HepG2 (cell line): ENCODE data around the gene PCSK5. TPM values are rescaled to one million over a fixed set of nuclear protein-coding genes. Genes with fewer than 3 reads are reported as not detected.

Experiments
- ATAC-seq: fragments of 200-7000 bp; cut with Tn5 transposase; 3 replicates; pipeline ENCODE4 v1.9.1; 2020; ENCODE audit warnings: mild to moderate bottlenecking, moderate library complexity
- BruUV-seq: library from RNA; stranded (reverse); fragments of 400-500 nt; replicated peaks from 2 replicates; lab custom pipeline; 2021; lab: Mats Ljungman, UMichigan
- CTCF ChIA-PET: fragments of 300-600 bp; formaldehyde crosslinking; extraction: SDS; loops from one replicate; lab custom pipeline; 2021; ENCODE audit warnings: low total read pairs, inconsistent platforms, low intra/inter-chr PET ratio; lab: Yijun Ruan, JAX
- POLR2A ChIA-PET: fragments of 350-600 bp; sonication (Branson Sonifier 250); formaldehyde crosslinking; loops from one replicate; lab custom pipeline; 2020; ENCODE audit warnings: antibody characterized with exemption, inconsistent platforms; lab: Yijun Ruan, JAX
- DNase-seq: peaks from one replicate; pipeline ENCODE4 v3.0.0-alpha.2; 2015; ENCODE audit warnings: low spot score
- FAIRE-seq: peaks from 3 replicates; lab custom pipeline; 2011; peaks lifted over from hg19 to GRCh38; lab: Jason Lieb, UNC
- H2AFZ ChIP-seq: one replicate; pipeline ENCODE4 v1.6.1; 2011; ENCODE audit warnings: low read length, inconsistent platforms
- H3K27ac ChIP-seq: fragments of 300-600 bp; 3 replicates; pipeline ENCODE4 v1.8.0; 2011; ENCODE audit warnings: mixed run types, mild to moderate bottlenecking, mixed read lengths, low read length, inconsistent platforms; ENCODE audit not compliant: insufficient read depth; ENCODE audit errors: extremely low read length
- H3K27me3 ChIP-seq, 2 experiments: fragments of 200-600 bp in 1 of 2; 2 replicates in 1 of 2; 3 replicates in 1 of 2; pipeline versions ENCODE4 v1.6.0 to v1.8.0; 2011; ENCODE audit warnings: low read length in 2 of 2, mild to moderate bottlenecking in 2 of 2, moderate library complexity in 2 of 2, inconsistent platforms in 1 of 2; ENCODE audit not compliant: insufficient read depth in 2 of 2, control insufficient read depth in 1 of 2
- H3K36me3 ChIP-seq, 2 experiments: fragments of 200-600 bp in 1 of 2; replicated peaks in 1 of 2; 2 replicates in 1 of 2; 3 replicates in 1 of 2; pipeline versions ENCODE4 v1.5.1 to v1.8.0; 2011; ENCODE audit warnings: low read length in 2 of 2, inconsistent platforms in 1 of 2; ENCODE audit not compliant: insufficient read depth in 2 of 2, control insufficient read depth in 1 of 2
- H3K4me1 ChIP-seq: 2 replicates; pipeline ENCODE4 v1.5.1; 2012; ENCODE audit warnings: low read length, inconsistent platforms; ENCODE audit not compliant: insufficient read depth
- H3K4me2 ChIP-seq: 2 replicates; pipeline ENCODE4 v1.6.0; 2011; ENCODE audit warnings: low read depth, low read length, inconsistent platforms
- H3K4me3 ChIP-seq, 3 experiments: fragments of 200-600 bp in 1 of 3; sonication (generic), shearing (Covaris generic) in 1 of 3; replicated peaks in 1 of 3; 2 replicates each; pipeline ENCODE4 v1.5.1; 2011 to 2016; ENCODE audit warnings: low read length in 3 of 3, inconsistent platforms in 2 of 3, low read depth in 2 of 3, mild to moderate bottlenecking in 2 of 3, control low read depth in 1 of 3, mixed read lengths in 1 of 3; ENCODE audit not compliant: insufficient read depth in 1 of 3
- H3K79me2 ChIP-seq: one replicate; pipeline ENCODE4 v1.6.1; 2011; ENCODE audit warnings: low read length, inconsistent platforms; ENCODE audit not compliant: insufficient read depth
- H3K9ac ChIP-seq: 2 replicates; pipeline ENCODE4 v1.6.0; 2011; ENCODE audit warnings: mild to moderate bottlenecking, low read depth, low read length, inconsistent platforms; ENCODE audit not compliant: insufficient read depth
- H3K9me3 ChIP-seq: 2 replicates; pipeline ENCODE4 v1.5.1; 2012; ENCODE audit warnings: mild to moderate bottlenecking, low read length
- H4K20me1 ChIP-seq: 2 replicates; pipeline ENCODE4 v1.6.0; 2011; ENCODE audit warnings: inconsistent platforms, mild to moderate bottlenecking, low read length, moderate library complexity; ENCODE audit not compliant: insufficient read depth
- NFATC3 ChIP-seq: sonication (generic); formaldehyde crosslinking; IDR thresholded peaks from 2 replicates; pipeline ENCODE4 v1.5.1; 2020; ENCODE audit warnings: mild to moderate bottlenecking, missing genetic modification reagents
- ZFP90 ChIP-seq: sonication (generic); formaldehyde crosslinking; IDR thresholded peaks from 2 replicates; pipeline ENCODE4 v1.8.0; 2022; ENCODE audit warnings: missing genetic modification reagents, mild to moderate bottlenecking, inconsistent platforms, borderline replicate concordance
- ZNF709 ChIP-seq: sonication (generic); formaldehyde crosslinking; IDR thresholded peaks from 2 replicates; pipeline ENCODE4 v1.5.0; 2020; ENCODE audit warnings: mild to moderate bottlenecking, missing genetic modification reagents
- WGBS: methylation state at CpG from one replicate; pipeline ENCODE4 v1.1.6; 2017; ENCODE audit warnings: low lambda C conversion rate; 5-methylcytosine and 5-hydroxymethylcytosine counted together
- in situ Hi-C: cut with HindIII; loops from 2 replicates; pipeline ENCODE4 v1.10.0; 2017; ENCODE audit warnings: low pct_unique_long_range_greater_than_20kb; ENCODE audit not compliant: extremely low pct_ligation_motif_present
- intact Hi-C: fragments of 100-400 bp; cut with micrococcal nuclease; formaldehyde crosslinking; loops from one replicate; pipeline ENCODE4 v1.10.0; 2022; ENCODE audit not compliant: unreplicated experiment
- polyA plus RNA-seq, 8 experiments: library from polyadenylated mRNA; depleted of rRNA in 3 of 8; stranded (reverse) in 7 of 8; unstranded in 1 of 8; fragments of >200 nt; fragmentation: Illumina TruSeq in 4 of 8; extraction: Trizol in 4 of 8; gene quantifications; 2 replicates each; pipeline versions ENCODE4 v1.2.1 to v1.2.3, GENCODE V29; 2011 to 2016; ENCODE audit warnings: low read depth in 4 of 8, missing spikeins in 1 of 8, mixed read lengths in 1 of 8; ENCODE audit not compliant: insufficient read depth in 1 of 8
- total RNA-seq, 5 experiments: library from RNA; depleted of rRNA; stranded (reverse); fragments of >200 nt; fragmentation: Illumina TruSeq; extraction: Trizol; gene quantifications; 2 replicates each; pipeline ENCODE4 v1.2.3, GENCODE V29; 2016; ENCODE audit warnings: low read depth in 1 of 5
- TF ChIP-seq, protein P1 (sequence below): sonication (generic); formaldehyde crosslinking; IDR thresholded peaks from 2 replicates; pipeline ENCODE4 v1.5.1; 2020; ENCODE audit warnings: missing genetic modification reagents, mild to moderate bottlenecking, borderline replicate concordance
- TF ChIP-seq, protein P2 (sequence below): sonication (generic); formaldehyde crosslinking; IDR thresholded peaks from 2 replicates; pipeline ENCODE4 v1.5.1; 2020; ENCODE audit warnings: mild to moderate bottlenecking, missing genetic modification reagents
- TF ChIP-seq, protein P3 (sequence below): fragments of 450-650 bp; IDR thresholded peaks from 2 replicates; pipeline ENCODE4 v1.6.1; 2017
- TF ChIP-seq, protein P4 (sequence below), 2 experiments: sonication (generic) in 1 of 2; formaldehyde crosslinking in 1 of 2; IDR thresholded peaks; 2 replicates each; pipeline versions ENCODE4 v1.6.1 to v1.9.0; 2014 to 2022; ENCODE audit warnings: antibody characterized with exemption in 1 of 2, borderline replicate concordance in 1 of 2, inconsistent platforms in 1 of 2, low read depth in 1 of 2, missing genetic modification reagents in 1 of 2
- TF ChIP-seq, protein P5 (sequence below): sonication (generic); formaldehyde crosslinking; IDR thresholded peaks from 2 replicates; pipeline ENCODE4 v1.5.0; 2020; ENCODE audit warnings: missing genetic modification reagents, mild to moderate bottlenecking, borderline replicate concordance
- TF ChIP-seq, protein P6 (sequence below): sonication (generic); formaldehyde crosslinking; IDR thresholded peaks from 2 replicates; pipeline ENCODE4 v1.4.0; 2020; ENCODE audit warnings: missing genetic modification reagents

The PCSK5 gene
- total and polyA plus RNA-seq, 2 of the 13 experiments (the other 11 are each of a cell fraction or from before 2014, with no cell fraction given) = 0.55 to 0.66 TPM

DNA sequence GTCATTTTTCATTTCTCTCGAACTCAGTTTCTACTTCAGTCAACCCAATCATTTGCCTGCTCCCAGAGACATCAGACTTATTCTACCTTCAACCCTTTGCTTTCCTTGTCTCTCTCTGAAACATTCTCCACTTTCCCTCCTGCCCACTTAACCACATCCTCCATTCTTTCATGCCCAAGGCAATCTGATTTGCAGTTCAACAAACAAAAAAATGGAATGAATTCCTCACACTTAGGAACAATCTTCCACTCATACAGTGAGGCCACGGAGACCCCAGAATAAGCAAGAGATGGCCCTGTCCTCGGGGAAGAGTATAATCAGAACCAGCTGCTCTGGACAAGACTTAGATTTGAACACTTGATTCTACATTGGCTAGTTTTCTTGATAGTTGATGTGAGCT, 323.3 kb downstream of the PCSK5 start:
- ChIA-PET POLR2A (no interaction called here), CTCF (no interaction called here)
- FAIRE-seq = no peak
- H2AFZ ChIP-seq = no peak overlapping the region
- H3K79me2 ChIP-seq = no peaks in the 10 kb centered on the region
- BruUV-seq = no TSS peak
- no peak for ATAC-seq
- H3K4me2 ChIP-seq = no peak overlapping the region
- H3K27ac ChIP-seq = no peak overlapping the region
- H3K27me3 ChIP-seq = no peaks in the 10 kb centered on the region
- 0% methylated on average over 3 of the region's 3 CpGs for WGBS
- no peaks in the 10 kb centered on the region for H3K4me1 ChIP-seq
- H3K36me3 ChIP-seq = no peaks in the 10 kb centered on the region
- in situ Hi-C loops (no loop called here), intact Hi-C loops (no loop called here)
- H4K20me1 ChIP-seq = no peaks in the 10 kb centered on the region
- H3K9me3 ChIP-seq = no peaks in the 10 kb centered on the region
- DNase-seq = no peak
- H3K9ac ChIP-seq = no peak overlapping the region
- no peak overlapping the region for H3K4me3 ChIP-seq
- no peak for TF ChIP-seq ZNF709
- TF ChIP-seq, protein P1, sequence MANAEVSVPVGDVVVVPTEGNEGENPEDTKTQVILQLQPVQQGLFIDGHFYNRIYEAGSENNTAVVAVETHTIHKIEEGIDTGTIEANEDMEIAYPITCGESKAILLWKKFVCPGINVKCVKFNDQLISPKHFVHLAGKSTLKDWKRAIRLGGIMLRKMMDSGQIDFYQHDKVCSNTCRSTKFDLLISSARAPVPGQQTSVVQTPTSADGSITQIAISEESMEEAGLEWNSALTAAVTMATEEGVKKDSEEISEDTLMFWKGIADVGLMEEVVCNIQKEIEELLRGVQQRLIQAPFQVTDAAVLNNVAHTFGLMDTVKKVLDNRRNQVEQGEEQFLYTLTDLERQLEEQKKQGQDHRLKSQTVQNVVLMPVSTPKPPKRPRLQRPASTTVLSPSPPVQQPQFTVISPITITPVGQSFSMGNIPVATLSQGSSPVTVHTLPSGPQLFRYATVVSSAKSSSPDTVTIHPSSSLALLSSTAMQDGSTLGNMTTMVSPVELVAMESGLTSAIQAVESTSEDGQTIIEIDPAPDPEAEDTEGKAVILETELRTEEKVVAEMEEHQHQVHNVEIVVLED (CRISPR knock-in tag) = no peak
- TF ChIP-seq, protein P2, sequence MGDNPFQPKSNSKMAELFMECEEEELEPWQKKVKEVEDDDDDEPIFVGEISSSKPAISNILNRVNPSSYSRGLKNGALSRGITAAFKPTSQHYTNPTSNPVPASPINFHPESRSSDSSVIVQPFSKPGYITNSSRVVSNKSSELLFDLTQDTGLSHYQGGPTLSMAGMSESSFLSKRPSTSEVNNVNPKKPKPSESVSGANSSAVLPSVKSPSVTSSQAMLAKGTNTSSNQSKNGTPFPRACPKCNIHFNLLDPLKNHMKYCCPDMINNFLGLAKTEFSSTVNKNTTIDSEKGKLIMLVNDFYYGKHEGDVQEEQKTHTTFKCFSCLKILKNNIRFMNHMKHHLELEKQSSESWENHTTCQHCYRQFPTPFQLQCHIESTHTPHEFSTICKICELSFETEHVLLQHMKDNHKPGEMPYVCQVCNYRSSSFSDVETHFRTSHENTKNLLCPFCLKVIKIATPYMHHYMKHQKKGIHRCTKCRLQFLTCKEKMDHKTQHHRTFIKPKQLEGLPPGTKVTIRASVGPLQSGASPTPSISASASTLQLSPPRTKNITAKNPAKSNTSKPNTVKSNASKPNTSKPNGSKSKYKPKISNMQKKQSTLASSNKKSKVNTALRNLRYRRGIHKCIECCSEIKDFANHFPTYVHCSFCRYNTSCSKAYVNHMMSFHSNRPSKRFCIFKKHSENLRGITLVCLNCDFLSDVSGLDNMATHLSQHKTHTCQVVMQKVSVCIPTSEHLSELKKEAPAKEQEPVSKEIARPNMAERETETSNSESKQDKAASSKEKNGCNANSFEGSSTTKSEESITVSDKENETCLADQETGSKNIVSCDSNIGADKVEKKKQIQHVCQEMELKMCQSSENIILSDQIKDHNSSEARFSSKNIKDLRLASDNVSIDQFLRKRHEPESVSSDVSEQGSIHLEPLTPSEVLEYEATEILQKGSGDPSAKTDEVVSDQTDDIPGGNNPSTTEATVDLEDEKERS = no peak
- TF ChIP-seq, protein P3, sequence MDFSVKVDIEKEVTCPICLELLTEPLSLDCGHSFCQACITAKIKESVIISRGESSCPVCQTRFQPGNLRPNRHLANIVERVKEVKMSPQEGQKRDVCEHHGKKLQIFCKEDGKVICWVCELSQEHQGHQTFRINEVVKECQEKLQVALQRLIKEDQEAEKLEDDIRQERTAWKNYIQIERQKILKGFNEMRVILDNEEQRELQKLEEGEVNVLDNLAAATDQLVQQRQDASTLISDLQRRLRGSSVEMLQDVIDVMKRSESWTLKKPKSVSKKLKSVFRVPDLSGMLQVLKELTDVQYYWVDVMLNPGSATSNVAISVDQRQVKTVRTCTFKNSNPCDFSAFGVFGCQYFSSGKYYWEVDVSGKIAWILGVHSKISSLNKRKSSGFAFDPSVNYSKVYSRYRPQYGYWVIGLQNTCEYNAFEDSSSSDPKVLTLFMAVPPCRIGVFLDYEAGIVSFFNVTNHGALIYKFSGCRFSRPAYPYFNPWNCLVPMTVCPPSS = no peak
- TF ChIP-seq, protein P4, sequence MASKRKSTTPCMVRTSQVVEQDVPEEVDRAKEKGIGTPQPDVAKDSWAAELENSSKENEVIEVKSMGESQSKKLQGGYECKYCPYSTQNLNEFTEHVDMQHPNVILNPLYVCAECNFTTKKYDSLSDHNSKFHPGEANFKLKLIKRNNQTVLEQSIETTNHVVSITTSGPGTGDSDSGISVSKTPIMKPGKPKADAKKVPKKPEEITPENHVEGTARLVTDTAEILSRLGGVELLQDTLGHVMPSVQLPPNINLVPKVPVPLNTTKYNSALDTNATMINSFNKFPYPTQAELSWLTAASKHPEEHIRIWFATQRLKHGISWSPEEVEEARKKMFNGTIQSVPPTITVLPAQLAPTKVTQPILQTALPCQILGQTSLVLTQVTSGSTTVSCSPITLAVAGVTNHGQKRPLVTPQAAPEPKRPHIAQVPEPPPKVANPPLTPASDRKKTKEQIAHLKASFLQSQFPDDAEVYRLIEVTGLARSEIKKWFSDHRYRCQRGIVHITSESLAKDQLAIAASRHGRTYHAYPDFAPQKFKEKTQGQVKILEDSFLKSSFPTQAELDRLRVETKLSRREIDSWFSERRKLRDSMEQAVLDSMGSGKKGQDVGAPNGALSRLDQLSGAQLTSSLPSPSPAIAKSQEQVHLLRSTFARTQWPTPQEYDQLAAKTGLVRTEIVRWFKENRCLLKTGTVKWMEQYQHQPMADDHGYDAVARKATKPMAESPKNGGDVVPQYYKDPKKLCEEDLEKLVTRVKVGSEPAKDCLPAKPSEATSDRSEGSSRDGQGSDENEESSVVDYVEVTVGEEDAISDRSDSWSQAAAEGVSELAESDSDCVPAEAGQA (IDR thresholded peaks at IDR 0.05; ENCODE audit: low read depth) = no peak
- TF ChIP-seq, protein P4 (CRISPR knock-in tag; IDR thresholded peaks at IDR 0.05; ENCODE audit: borderline replicate concordance) = no peak
- TF ChIP-seq, protein P5, sequence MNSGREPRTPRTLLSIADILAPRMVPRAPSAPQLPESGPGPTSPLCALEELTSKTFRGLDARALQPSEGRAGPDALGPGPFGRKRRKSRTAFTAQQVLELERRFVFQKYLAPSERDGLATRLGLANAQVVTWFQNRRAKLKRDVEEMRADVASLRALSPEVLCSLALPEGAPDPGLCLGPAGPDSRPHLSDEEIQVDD (CRISPR knock-in tag) = no peak
- TF ChIP-seq, protein P6, sequence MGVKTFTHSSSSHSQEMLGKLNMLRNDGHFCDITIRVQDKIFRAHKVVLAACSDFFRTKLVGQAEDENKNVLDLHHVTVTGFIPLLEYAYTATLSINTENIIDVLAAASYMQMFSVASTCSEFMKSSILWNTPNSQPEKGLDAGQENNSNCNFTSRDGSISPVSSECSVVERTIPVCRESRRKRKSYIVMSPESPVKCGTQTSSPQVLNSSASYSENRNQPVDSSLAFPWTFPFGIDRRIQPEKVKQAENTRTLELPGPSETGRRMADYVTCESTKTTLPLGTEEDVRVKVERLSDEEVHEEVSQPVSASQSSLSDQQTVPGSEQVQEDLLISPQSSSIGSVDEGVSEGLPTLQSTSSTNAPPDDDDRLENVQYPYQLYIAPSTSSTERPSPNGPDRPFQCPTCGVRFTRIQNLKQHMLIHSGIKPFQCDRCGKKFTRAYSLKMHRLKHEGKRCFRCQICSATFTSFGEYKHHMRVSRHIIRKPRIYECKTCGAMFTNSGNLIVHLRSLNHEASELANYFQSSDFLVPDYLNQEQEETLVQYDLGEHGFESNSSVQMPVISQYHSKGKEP (CRISPR knock-in tag) = no peak
- TF ChIP-seq ZFP90 (CRISPR knock-in tag) = no peak
- TF ChIP-seq NFATC3 (CRISPR knock-in tag) = no peak
